ENCODE results near the gene APOA1. TPM values are rescaled to one million over a fixed set of nuclear protein-coding genes. Genes with fewer than 3 reads are reported as not detected.
"Not testable (repeated sequence)": the region's sequence is repeated elsewhere in the genome, so short reads cannot be mapped to it uniquely, and the experiment has no call there.

APOA1 gene
- total RNA-seq, 2 donors from 2014 or later, result not detected

DNA sequence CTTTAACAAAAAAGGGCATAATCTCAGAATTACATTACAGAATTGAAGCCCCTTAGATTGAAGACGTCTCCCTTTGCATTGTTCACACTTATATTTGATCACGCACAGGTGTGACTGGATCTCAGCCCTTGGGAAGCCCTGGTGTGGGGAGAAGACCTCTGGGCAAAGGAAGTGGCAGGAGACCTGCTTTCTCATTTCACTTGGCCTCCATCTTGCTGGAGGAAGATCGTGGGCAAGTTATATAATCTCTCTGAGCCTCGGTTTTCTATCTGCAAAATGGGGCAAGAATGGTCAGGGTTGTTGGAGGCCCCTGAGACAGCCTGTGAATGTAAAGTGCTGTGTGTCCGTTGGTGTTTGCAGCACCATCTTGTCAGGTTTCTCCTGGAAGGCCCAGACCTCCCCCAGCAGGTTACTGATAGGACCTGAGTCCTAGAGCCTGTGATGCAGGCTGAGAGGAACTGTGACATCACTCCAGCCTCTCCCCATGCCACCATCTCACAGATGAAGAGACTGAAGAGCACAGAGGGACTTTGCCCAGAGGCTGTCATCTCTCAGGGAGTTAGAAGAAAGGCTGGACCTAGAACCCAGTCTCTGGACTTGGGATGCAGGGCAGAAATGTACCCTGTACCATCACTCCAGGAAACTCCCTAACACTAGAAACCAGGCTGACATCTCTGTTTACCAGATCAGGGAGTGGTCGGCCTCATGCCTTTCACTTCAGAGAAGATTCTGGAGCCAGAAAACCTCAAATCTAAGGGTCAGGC, 1.1 kb upstream of the APOA1 start:
- no peak for ATAC-seq (replicated peaks in 1 of 2)
- Mint-ChIP-seq H3K4me3 (no peak overlapping the region), H3K4me1 (ENCODE audit: low read depth) (peaks cover 22% of the 10 kb centered on the region), H3K36me3 (ENCODE audit: insufficient read depth in 2 of 2) (peaks cover 0 to under 1% of the 10 kb centered on the region in 2 donors), H3K27ac (no peak overlapping the region), H3K27me3 (ENCODE audit: low read depth) (no peaks in the 10 kb centered on the region), H3K9me3 (no peaks in the 10 kb centered on the region)
- DNase-seq, result no peak

GRCh38 chr11:116836632-116836991, 810 bp downstream of the APOA1 start:
- Mint-ChIP-seq H3K9me3 (no peaks in the 10 kb centered on the region), H3K4me1 (ENCODE audit: low read depth) (peaks cover 22% of the 10 kb centered on the region), H3K27me3 (ENCODE audit: low read depth) (no peaks in the 10 kb centered on the region), H3K27ac (no peak overlapping the region), H3K4me3 (no peak overlapping the region), H3K36me3 (ENCODE audit: insufficient read depth in 2 of 2) (no peaks in the 10 kb centered on the region)
- DNase-seq, result no peak
- ATAC-seq (replicated peaks in 1 of 2), result no peak

DNA sequence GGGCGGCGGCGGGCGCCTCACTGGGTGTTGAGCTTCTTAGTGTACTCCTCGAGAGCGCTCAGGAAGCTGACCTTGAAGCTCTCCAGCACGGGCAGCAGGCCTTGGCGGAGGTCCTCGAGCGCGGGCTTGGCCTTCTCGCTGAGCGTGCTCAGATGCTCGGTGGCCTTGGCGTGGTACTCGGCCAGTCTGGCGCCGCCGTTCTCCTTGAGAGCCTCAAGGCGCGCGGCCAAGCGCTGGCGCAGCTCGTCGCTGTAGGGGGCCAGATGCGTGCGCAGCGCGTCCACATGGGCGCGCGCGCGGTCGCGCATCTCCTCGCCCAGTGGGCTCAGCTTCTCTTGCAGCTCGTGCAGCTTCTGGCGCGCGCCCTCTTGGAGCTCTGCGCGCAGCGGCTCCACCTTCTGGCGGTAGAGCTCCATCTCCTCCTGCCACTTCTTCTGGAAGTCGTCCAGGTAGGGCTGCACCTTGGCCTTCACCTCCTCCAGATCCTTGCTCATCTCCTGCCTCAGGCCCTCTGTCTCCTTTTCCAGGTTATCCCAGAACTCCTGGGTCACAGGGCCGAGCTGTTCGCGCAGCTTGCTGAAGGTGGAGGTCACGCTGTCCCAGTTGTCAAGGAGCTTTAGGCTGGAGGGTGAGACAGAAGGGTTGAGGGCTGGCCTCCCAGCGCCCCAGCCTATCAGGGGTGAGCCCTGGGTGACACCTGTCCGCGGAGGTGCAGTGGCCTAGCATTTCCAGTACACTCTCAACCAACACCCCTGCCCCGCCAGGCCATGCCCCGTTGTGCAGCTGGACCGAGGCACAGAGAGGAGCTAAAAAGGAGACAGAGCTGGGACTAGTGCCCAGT, 1.4 kb downstream of the APOA1 start:
- peak; percentile 90 to 91 for ATAC-seq (replicated peaks in 1 of 2)

GRCh38 chr11:116835042-116835772, 2.2 kb downstream of the APOA1 start:
- ATAC-seq (replicated peaks in 1 of 2) (peak in 1 of 2 donors; percentile 10), DNase-seq (no peak)
- Mint-ChIP-seq H3K36me3 (ENCODE audit: insufficient read depth in 2 of 2) (no peaks in the 10 kb centered on the region), H3K27ac (no peak overlapping the region), H3K4me3 (peak overlapping the region; percentile 75 to 83), H3K4me1 (ENCODE audit: low read depth) (peaks cover 22% of the 10 kb centered on the region), H3K9me3 (no peaks in the 10 kb centered on the region), H3K27me3 (ENCODE audit: low read depth) (no peaks in the 10 kb centered on the region)

More for the DNA sequence above, 1.4 kb downstream of the APOA1 start:
- Mint-ChIP-seq H3K4me3 (peak overlapping the region; percentile 75 to 83), H3K27me3 (ENCODE audit: low read depth) (no peaks in the 10 kb centered on the region), H3K36me3 (ENCODE audit: insufficient read depth in 2 of 2) (no peaks in the 10 kb centered on the region), H3K9me3 (no peaks in the 10 kb centered on the region), H3K4me1 (ENCODE audit: low read depth) (peaks cover 22% of the 10 kb centered on the region), H3K27ac (no peak overlapping the region)
- peak; percentile 83 to 84 for DNase-seq

DNA sequence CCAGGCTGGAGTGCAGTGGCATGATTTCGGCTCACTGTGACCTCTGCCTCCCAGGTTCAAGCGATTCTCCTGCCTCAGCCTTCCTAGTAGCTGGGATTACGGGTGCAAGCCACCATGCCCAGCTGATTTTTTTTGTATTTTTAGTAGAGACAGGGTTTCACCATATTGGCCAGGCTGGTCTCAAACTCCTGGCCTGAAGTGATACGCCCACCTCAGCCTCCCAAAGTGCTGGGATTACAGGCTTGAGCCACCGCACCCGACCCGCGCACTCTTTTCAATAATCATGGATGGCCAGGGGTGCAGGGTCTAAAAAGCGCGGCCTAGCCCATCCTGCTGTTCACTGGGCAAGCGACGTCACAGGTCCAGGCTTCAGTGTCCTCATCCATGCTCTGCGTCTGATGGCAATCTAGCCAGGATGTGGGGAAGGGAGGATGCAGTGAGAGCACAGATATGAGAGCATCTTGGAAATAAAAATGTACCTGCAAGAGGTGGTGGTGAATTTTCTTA, 2.8 kb downstream of the APOA1 start:
- DNase-seq; H3K36me3 Mint-ChIP-seq (ENCODE audit: insufficient read depth in 2 of 2); H3K27ac Mint-ChIP-seq; H3K27me3 Mint-ChIP-seq (ENCODE audit: low read depth); H3K9me3 Mint-ChIP-seq; ATAC-seq (replicated peaks in 1 of 2): not testable (repeated sequence)
- Mint-ChIP-seq H3K4me3 (peak overlapping the region; percentile 3 to 58), H3K4me1 (ENCODE audit: low read depth) (peaks cover 22% of the 10 kb centered on the region)

GRCh38 chr11:116833816-116834534, 3.4 kb downstream of the APOA1 start:
- no peak for DNase-seq
- Mint-ChIP-seq H3K36me3 (ENCODE audit: insufficient read depth in 2 of 2) (no peaks in the 10 kb centered on the region), H3K27ac (no peak overlapping the region)

GRCh38 chr11:116833491-116833815, 4.0 kb downstream of the APOA1 start:
- Mint-ChIP-seq H3K27me3 (ENCODE audit: low read depth) (no peaks in the 10 kb centered on the region), H3K36me3 (ENCODE audit: insufficient read depth in 2 of 2) (no peaks in the 10 kb centered on the region), H3K27ac (no peak overlapping the region), H3K4me3 (no peak overlapping the region), H3K4me1 (ENCODE audit: low read depth) (peaks cover 17% of the 10 kb centered on the region), H3K9me3 (no peaks in the 10 kb centered on the region)
- ATAC-seq (replicated peaks in 1 of 2) (no peak), DNase-seq (no peak)

More at GRCh38 chr11:116833816-116834534, 3.4 kb downstream of the APOA1 start:
- H3K9me3 Mint-ChIP-seq, result no peaks in the 10 kb centered on the region
- H3K4me3 Mint-ChIP-seq, result no peak overlapping the region
- no peaks in the 10 kb centered on the region for H3K27me3 Mint-ChIP-seq (ENCODE audit: low read depth)
- H3K4me1 Mint-ChIP-seq (ENCODE audit: low read depth), result peaks cover 18% of the 10 kb centered on the region
- ATAC-seq (replicated peaks in 1 of 2), result no peak

- H3K9me3 Mint-ChIP-seq, result no peaks in the 10 kb centered on the region
- no peaks in the 10 kb centered on the region for H3K36me3 Mint-ChIP-seq (ENCODE audit: insufficient read depth in 2 of 2)
- H3K4me3 Mint-ChIP-seq, result no peak overlapping the region
- no peaks in the 10 kb centered on the region for H3K27me3 Mint-ChIP-seq (ENCODE audit: low read depth)
- DNase-seq, result no peak
- peaks cover 17% of the 10 kb centered on the region for H3K4me1 Mint-ChIP-seq (ENCODE audit: low read depth)
- no peak overlapping the region for H3K27ac Mint-ChIP-seq
- no peak for ATAC-seq (replicated peaks in 1 of 2)
Observed at GRCh38 chr11:116832350-116833290, 4.8 kb downstream of the APOA1 start.

DNA sequence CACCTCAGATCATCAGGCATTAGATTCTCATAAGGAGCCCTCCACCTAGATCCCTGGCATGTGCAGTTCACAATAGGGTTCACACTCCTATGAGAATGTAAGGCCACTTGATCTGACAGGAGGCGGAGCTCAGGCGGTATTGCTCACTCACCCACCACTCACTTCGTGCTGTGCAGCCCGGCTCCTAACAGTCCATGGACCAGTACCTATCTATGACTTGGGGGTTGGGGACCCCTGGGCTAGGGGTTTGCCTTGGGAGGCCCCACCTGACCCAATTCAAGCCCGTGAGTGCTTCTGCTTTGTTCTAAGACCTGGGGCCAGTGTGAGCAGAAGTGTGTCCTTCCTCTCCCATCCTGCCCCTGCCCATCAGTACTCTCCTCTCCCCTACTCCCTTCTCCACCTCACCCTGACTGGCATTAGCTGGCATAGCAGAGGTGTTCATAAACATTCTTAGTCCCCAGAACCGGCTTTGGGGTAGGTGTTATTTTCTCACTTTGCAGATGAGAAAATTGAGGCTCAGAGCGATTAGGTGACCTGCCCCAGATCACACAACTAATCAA, 5.6 kb downstream of the APOA1 start:
- ATAC-seq (replicated peaks in 1 of 2) (no peak), DNase-seq (no peak)
- no peak overlapping the region for H3K27ac Mint-ChIP-seq
- H3K27me3 Mint-ChIP-seq (ENCODE audit: low read depth), result no peaks in the 10 kb centered on the region
- H3K9me3 Mint-ChIP-seq, result no peaks in the 10 kb centered on the region
- no peaks in the 10 kb centered on the region for H3K36me3 Mint-ChIP-seq (ENCODE audit: insufficient read depth in 2 of 2)
- H3K4me3 Mint-ChIP-seq, result no peak overlapping the region
- H3K4me1 Mint-ChIP-seq (ENCODE audit: low read depth), result peaks cover 17% of the 10 kb centered on the region

DNA sequence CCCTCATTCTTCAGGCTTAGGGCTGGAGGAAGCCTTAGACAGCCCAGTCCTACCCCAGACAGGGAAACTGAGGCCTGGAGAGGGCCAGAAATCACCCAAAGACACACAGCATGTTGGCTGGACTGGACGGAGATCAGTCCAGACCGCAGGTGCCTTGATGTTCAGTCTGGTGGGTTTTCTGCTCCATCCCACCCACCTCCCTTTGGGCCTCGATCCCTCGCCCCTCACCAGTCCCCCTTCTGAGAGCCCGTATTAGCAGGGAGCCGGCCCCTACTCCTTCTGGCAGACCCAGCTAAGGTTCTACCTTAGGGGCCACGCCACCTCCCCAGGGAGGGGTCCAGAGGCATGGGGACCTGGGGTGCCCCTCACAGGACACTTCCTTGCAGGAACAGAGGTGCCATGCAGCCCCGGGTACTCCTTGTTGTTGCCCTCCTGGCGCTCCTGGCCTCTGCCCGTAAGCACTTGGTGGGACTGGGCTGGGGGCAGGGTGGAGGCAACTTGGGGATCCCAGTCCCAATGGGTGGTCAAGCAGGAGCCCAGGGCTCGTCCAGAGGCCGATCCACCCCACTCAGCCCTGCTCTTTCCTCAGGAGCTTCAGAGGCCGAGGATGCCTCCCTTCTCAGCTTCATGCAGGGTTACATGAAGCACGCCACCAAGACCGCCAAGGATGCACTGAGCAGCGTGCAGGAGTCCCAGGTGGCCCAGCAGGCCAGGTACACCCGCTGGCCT, 7.1 kb downstream of the APOA1 start:
- Mint-ChIP-seq H3K27ac (no peak overlapping the region), H3K36me3 (ENCODE audit: insufficient read depth in 2 of 2) (no peaks in the 10 kb centered on the region), H3K9me3 (no peaks in the 10 kb centered on the region), H3K4me3 (no peak overlapping the region), H3K4me1 (ENCODE audit: low read depth) (peaks cover 8% of the 10 kb centered on the region), H3K27me3 (ENCODE audit: low read depth) (no peaks in the 10 kb centered on the region)
- DNase-seq (no peak), ATAC-seq (replicated peaks in 1 of 2) (no peak)

GRCh38 chr11:116829525-116830183, 7.8 kb downstream of the APOA1 start, which contains the start of gene APOC3:
Gene APOC3, plus strand, starts transcription at chr11:116829907. Its CDS starts 676 bp downstream, at chr11:116830583.
- H3K27me3 Mint-ChIP-seq (ENCODE audit: low read depth), result no peaks in the 10 kb centered on the region
- no peak within 1 kb of the TSS for H3K27ac Mint-ChIP-seq
- DNase-seq, result no peak
- H3K36me3 Mint-ChIP-seq (ENCODE audit: insufficient read depth in 2 of 2), result no peaks in the 10 kb centered on the region
- H3K4me1 Mint-ChIP-seq (ENCODE audit: low read depth), result peaks cover under 1% of the 10 kb centered on the region
- no peak for ATAC-seq (replicated peaks in 1 of 2)
- no peak within 1 kb of the TSS for H3K4me3 Mint-ChIP-seq
- H3K9me3 Mint-ChIP-seq, result no peaks in the 10 kb centered on the region

Data from activated T-cell treated with anti-CD3 and anti-CD28 coated beads, Interleukin-2, amount 50 U/mL, for 72 hours (primary cell).